HEK293T (cell line): ENCODE measurements around the gene MGST2.

Experiments used
- ARNT ChIP-seq: fragments of 450-650 bp; IDR thresholded peaks from 2 replicates; pipeline ENCODE4 v1.6.1; 2017; ENCODE audit warnings: mild to moderate bottlenecking
- BHLHE40 ChIP-seq: fragments of 450-650 bp; IDR thresholded peaks from 2 replicates; pipeline ENCODE4 v1.6.1; 2016; ENCODE audit warnings: mild to moderate bottlenecking, moderate library complexity, borderline replicate concordance
- ELF4 ChIP-seq: fragments of 450-650 bp; IDR thresholded peaks from 2 replicates; pipeline ENCODE4 v1.6.1; 2017; ENCODE audit warnings: antibody characterized with exemption
- FOXA1 ChIP-seq: fragments of 450-650 bp; IDR thresholded peaks from 2 replicates; pipeline ENCODE4 v1.6.1; 2016; ENCODE audit warnings: mild to moderate bottlenecking
- FOXK2 ChIP-seq: fragments of 450-650 bp; IDR thresholded peaks from 2 replicates; pipeline ENCODE4 v1.6.1; 2016; ENCODE audit warnings: mild to moderate bottlenecking
- FOXM1 ChIP-seq: fragments of 450-650 bp; IDR thresholded peaks from 2 replicates; pipeline ENCODE4 v1.6.1; 2017; ENCODE audit warnings: mild to moderate bottlenecking, borderline replicate concordance
- HDGF ChIP-seq: fragments of 450-650 bp; IDR thresholded peaks from 2 replicates; pipeline ENCODE4 v1.6.1; 2017; ENCODE audit warnings: antibody characterized with exemption, borderline replicate concordance
- L3MBTL2 ChIP-seq: fragments of 450-650 bp; conservative IDR thresholded peaks from 2 replicates; pipeline ENCODE4 v1.6.1; 2016; ENCODE audit warnings: mild to moderate bottlenecking
- NFRKB ChIP-seq: fragments of 450-650 bp; IDR thresholded peaks from 2 replicates; pipeline ENCODE4 v1.6.1; 2016; ENCODE audit warnings: mild to moderate bottlenecking, moderate library complexity
- PKNOX1 ChIP-seq: fragments of 450-650 bp; IDR thresholded peaks from 2 replicates; pipeline ENCODE4 v1.6.1; 2016
- SP1 ChIP-seq: fragments of 450-650 bp; IDR thresholded peaks from 2 replicates; pipeline ENCODE4 v1.6.1; 2017
- SUZ12 ChIP-seq: fragments of 450-650 bp; IDR thresholded peaks from 2 replicates; pipeline ENCODE4 v1.6.1; 2016; ENCODE audit warnings: mild to moderate bottlenecking
- TARDBP ChIP-seq: fragments of 450-650 bp; IDR thresholded peaks from 2 replicates; pipeline ENCODE4 v1.6.1; 2016
- ZNF384 ChIP-seq: fragments of 450-650 bp; IDR thresholded peaks from 2 replicates; pipeline ENCODE4 v1.6.1; 2016

GRCh38 chr4:139749338-139749737, 83.7 kb downstream of the MGST2 start:
- TF ChIP-seq SP1 (no peak), FOXA1 (no peak), SUZ12 (no peak), ELF4 (no peak), BHLHE40 (no peak), HDGF (no peak), FOXM1 (no peak), FOXK2 (no peak), TARDBP (no peak), ARNT (no peak), PKNOX1 (no peak), ZNF384 (no peak), NFRKB (no peak), L3MBTL2 (no peak)
